ENCODE results near the gene AJAP1.

DNA sequence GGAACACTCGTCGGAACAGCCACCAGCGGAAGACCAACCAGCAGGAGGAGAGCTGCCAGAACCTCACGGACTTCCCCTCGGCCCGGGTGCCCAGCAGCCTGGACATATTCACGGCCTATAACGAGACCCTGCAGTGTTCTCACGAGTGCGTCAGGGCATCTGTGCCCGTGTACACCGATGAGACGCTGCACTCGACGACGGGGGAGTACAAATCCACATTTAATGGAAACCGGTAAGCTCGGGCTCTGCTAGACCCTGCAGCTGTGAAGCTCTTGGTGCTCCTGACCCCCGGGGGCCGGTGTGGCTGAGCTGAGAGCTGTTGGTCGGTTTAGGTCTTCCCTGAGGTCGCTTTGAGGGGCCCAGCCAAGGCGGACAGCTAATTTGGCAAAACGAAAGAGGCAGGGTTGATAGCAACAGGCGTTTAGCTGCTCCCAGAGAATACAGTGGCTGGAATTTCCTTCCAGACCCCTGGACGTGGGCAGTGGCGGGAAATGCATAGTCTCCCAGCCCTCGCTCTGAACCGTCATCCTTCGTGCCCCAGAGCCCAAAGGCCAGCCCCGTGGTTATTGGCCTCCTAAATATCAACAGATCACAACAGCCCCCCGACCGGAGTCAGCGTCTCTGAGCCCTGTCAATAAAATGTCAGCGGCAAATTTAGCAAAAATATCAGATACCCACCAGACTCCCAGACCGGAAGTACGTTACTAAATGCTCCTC is 118.0 kb downstream of the AJAP1 start:
- TF ChIP-seq, protein P1, sequence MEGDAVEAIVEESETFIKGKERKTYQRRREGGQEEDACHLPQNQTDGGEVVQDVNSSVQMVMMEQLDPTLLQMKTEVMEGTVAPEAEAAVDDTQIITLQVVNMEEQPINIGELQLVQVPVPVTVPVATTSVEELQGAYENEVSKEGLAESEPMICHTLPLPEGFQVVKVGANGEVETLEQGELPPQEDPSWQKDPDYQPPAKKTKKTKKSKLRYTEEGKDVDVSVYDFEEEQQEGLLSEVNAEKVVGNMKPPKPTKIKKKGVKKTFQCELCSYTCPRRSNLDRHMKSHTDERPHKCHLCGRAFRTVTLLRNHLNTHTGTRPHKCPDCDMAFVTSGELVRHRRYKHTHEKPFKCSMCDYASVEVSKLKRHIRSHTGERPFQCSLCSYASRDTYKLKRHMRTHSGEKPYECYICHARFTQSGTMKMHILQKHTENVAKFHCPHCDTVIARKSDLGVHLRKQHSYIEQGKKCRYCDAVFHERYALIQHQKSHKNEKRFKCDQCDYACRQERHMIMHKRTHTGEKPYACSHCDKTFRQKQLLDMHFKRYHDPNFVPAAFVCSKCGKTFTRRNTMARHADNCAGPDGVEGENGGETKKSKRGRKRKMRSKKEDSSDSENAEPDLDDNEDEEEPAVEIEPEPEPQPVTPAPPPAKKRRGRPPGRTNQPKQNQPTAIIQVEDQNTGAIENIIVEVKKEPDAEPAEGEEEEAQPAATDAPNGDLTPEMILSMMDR (conservative IDR thresholded peaks at IDR 0.05 in 1 of 2, IDR thresholded peaks at IDR 0.05 in 1 of 2; ENCODE audit: low read depth in 1 of 2, low read length in 2 of 2), result no peak
- no peak for TF ChIP-seq EZH2 (IDR thresholded peaks at IDR 0.05; ENCODE audit: low read length, missing control alignments)

Measured in fibroblast of lung (primary cell).